ENCODE results near the gene APP.

The APP gene

DNA sequence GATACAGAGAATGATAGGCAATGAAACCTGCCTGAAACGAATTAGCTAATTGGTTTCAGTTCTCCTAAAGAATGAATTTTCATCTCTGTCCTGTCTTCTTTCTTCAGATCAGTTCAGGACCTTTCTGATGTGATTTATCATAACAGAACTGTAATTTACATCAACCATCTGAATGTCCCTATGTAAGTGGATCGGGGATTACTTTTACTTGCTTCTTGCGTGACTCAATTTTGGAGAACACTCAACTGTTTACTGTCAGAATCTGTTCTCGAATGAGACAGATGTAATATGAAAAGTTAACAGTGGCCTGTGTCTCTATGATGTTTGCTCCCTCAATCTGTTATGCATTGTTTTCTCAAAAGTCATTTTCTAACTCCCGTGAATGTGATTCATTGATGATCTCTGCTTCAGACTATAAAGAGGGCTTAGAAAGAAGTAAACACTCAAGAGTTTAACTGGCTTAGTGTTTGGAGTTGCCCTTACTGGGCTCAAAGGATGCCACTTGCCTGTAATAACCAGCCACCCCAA lies 324.8 kb downstream of the APP start:
- no peak overlapping the region for H3K27ac ChIP-seq
- TF ChIP-seq CTCF (IDR thresholded peaks at IDR 0.05): no peak
- no peak overlapping the region for H3K4me3 ChIP-seq
- DNase-seq (ENCODE audit: low spot score): no peak

DNA sequence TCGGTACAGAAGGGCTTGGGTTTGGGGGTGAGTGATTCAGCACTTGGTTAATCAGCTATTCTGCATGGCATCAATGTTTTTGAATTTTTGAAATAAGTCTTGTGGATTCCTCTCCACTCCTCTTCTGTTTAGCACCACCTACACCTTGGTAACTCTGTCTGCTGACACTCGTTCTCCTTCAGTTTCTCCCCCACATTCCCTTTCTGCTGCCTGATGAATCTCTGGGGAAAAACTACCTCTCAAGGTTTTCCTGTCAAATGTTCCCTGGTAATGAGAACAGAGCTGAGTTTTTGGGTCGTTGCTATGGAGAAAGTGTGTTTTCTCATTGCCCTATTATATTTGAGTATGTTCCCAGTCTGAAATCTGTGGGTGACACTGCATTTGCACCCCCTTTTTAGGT lies 327.6 kb downstream of the APP start:
- no peak for DNase-seq (ENCODE audit: low spot score)
- H3K4me3 ChIP-seq: no peak overlapping the region
- no peak for TF ChIP-seq CTCF (IDR thresholded peaks at IDR 0.05)
- no peak overlapping the region for H3K27ac ChIP-seq

DNA sequence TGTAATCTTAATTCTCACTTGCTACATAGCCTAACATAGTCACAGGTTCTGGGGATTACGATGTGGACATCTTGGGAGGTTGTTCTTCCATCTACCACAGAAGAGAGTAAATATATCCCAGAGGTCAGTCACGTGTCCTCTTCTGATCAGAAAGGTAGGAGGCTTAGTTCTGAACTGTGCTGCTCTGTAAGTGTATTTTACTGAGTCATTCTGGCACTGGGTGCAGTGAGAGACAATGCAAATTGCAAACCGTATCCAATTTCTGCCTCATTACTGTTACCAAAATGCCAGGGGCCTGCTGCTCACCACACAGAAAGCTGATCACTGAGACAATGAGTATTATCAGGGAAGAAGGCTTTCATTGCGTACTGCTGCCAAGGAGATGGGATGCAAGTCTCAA lies 331.8 kb downstream of the APP start:
- no peak for DNase-seq (ENCODE audit: low spot score)
- no peak overlapping the region for H3K27ac ChIP-seq
- no peak overlapping the region for H3K4me3 ChIP-seq
- TF ChIP-seq CTCF (IDR thresholded peaks at IDR 0.05): no peak

DNA sequence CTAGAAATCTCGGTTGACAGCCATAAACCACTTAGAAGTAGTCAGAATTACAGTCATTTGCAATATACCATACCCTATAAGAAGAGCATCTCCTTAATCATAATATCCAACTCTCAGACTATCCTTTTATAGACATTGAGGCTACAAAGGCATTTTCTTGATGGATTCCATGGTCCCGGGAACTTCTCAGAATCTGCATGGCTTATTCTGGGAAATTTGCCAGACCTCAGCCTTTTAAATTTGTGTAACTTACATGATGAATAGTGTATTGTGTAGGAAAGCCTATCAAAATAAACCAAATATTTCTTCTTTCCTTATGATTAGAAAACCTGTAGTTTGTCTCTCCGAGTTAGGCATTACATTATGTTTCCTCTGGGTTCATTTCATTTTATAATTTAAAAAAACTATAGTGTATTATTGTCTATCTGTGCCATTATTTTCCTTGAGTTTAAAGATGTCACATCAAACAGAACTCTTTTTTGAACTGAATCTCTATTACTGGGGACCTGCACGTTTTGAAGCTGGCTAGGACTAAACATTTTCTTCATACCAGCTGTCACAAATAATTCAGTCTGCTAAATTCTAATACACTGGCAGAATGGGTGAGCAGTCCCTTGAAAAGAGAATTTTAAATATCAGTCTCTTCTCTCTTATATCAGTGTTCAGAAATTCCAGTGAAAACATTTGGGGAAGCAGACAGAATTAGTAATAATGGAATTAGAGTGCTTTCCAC lies 332.9 kb downstream of the APP start:
- Histone ChIP-seq H3K27ac (no peak overlapping the region), H3K4me3 (no peak overlapping the region)
- no peak for DNase-seq (ENCODE audit: low spot score)
- no peak for TF ChIP-seq CTCF (IDR thresholded peaks at IDR 0.05)

- no peak overlapping the region for H3K4me3 ChIP-seq
- H3K27ac ChIP-seq: no peak overlapping the region
- no peak for TF ChIP-seq CTCF (IDR thresholded peaks at IDR 0.05)
- DNase-seq (ENCODE audit: low spot score): no peak
These were observed 334.2 kb downstream of the APP start for GRCh38 chr21:25836396-25836795.

DNA sequence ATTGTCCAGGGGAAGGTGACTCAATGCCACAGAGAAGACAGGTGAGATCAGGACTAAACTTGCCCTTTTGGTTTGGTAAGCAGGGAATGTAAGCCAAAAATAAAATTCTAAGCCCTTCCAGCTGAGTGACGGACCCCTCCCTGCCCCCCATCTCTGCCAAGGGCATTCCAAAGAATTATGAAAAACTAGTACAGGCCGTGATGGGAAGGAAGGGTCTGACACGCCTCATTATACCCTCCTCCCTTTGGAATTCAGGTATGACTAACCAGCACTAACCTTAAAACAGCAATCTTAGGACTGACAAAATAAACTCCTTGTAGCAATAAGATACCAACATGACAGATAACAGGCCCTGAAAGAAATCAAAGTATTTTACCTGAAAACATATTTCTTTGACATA lies 336.2 kb downstream of the APP start:
- H3K4me3 ChIP-seq: no peak overlapping the region
- TF ChIP-seq CTCF (IDR thresholded peaks at IDR 0.05): no peak
- no peak overlapping the region for H3K27ac ChIP-seq
- no peak for DNase-seq (ENCODE audit: low spot score)

GRCh38 chr21:25831300-25831960 lies 339.1 kb downstream of the APP start:
- DNase-seq (ENCODE audit: low spot score): no peak
- no peak overlapping the region for H3K4me3 ChIP-seq
- no peak for TF ChIP-seq CTCF (IDR thresholded peaks at IDR 0.05)
- H3K27ac ChIP-seq: no peak overlapping the region
